Loucy (cell line): ENCODE results near the gene ESAM.

Experiments used
- H2AFZ ChIP-seq: fragments of 200-600 bp; sonication (generic); 2 replicates; pipeline ENCODE4 v1.6.0; 2016; ENCODE audit warnings: antibody characterized with exemption, mild to moderate bottlenecking, low read length, moderate library complexity
- H3F3A ChIP-seq: fragments of 200-600 bp; 2 replicates; pipeline ENCODE4 v1.6.0; 2016; ENCODE audit warnings: antibody characterized with exemption, low read depth, mild to moderate bottlenecking
- H3K27me3 ChIP-seq: fragments of 200-600 bp; sonication (generic); 2 replicates; pipeline ENCODE4 v1.6.1; 2014; ENCODE audit warnings: low read length, mild to moderate bottlenecking; ENCODE audit not compliant: insufficient read depth, poor library complexity, severe bottlenecking
- H3K36me3 ChIP-seq: fragments of 200-600 bp; sonication (generic); 2 replicates; pipeline ENCODE4 v1.6.1; 2016; ENCODE audit warnings: low read length; ENCODE audit not compliant: insufficient read depth
- H3K4me1 ChIP-seq: fragments of 200-600 bp; sonication (generic); 2 replicates; pipeline ENCODE4 v1.5.1; 2014; ENCODE audit warnings: low read length, mild to moderate bottlenecking; ENCODE audit not compliant: insufficient read depth, poor library complexity, severe bottlenecking
- H3K4me2 ChIP-seq: fragments of 200-600 bp; sonication (generic); 2 replicates; pipeline ENCODE4 v1.6.0; 2014; ENCODE audit warnings: antibody characterized with exemption, low read length, low read depth, mild to moderate bottlenecking; ENCODE audit not compliant: poor library complexity, severe bottlenecking
- H3K4me3 ChIP-seq: fragments of 200-600 bp; sonication (generic); 2 replicates; pipeline ENCODE4 v1.5.1; 2014; ENCODE audit warnings: low read length, mild to moderate bottlenecking, mixed read lengths; ENCODE audit not compliant: poor library complexity, severe bottlenecking
- H3K79me2 ChIP-seq: fragments of 200-600 bp; sonication (generic); 2 replicates; pipeline ENCODE4 v1.6.1; 2014; ENCODE audit warnings: low read length; ENCODE audit not compliant: insufficient read depth
- H3K9ac ChIP-seq: fragments of 200-600 bp; sonication (generic); 2 replicates; pipeline ENCODE4 v1.6.0; 2014; ENCODE audit warnings: mild to moderate bottlenecking, low read depth, low read length, moderate library complexity; ENCODE audit not compliant: poor library complexity, severe bottlenecking
- H3K9me2 ChIP-seq: fragments of 200-600 bp; sonication (generic); replicated peaks from 2 replicates; pipeline ENCODE4 v1.6.1; 2016; ENCODE audit warnings: low read depth, low read length, mixed read lengths
- H3K9me3 ChIP-seq: fragments of 200-600 bp; sonication (generic); 2 replicates; pipeline ENCODE4 v1.6.1; 2014; ENCODE audit warnings: mild to moderate bottlenecking, antibody characterized with exemption, low read length, low read depth; ENCODE audit not compliant: insufficient read depth
- H4K20me1 ChIP-seq: fragments of 200-600 bp; sonication (generic); 2 replicates; pipeline ENCODE4 v1.6.0; 2014; ENCODE audit warnings: antibody characterized with exemption, low read length, mild to moderate bottlenecking; ENCODE audit not compliant: insufficient read depth, poor library complexity, severe bottlenecking
- CTCF ChIP-seq: fragments of 200-600 bp; sonication (generic); conservative IDR thresholded peaks from 2 replicates; pipeline ENCODE4 v1.5.1; 2014; ENCODE audit warnings: mild to moderate bottlenecking, antibody characterized with exemption, low read length
- EZH2phosphoT487 ChIP-seq: fragments of 200-600 bp; IDR thresholded peaks from 2 replicates; pipeline ENCODE4 v1.6.1; 2018; ENCODE audit warnings: antibody characterized with exemption, mild to moderate bottlenecking, moderate library complexity, borderline replicate concordance

ESAM gene

GRCh38 chr11:124738713-124739478 lies 23.2 kb downstream of the ESAM start:
- H3K4me2 ChIP-seq = peak overlapping the region; percentile 62
- H3K4me3 ChIP-seq = peak overlapping the region; percentile 74
- no peaks in the 10 kb centered on the region for H3K27me3 ChIP-seq
- peaks cover 3% of the 10 kb centered on the region for H4K20me1 ChIP-seq
- H3K36me3 ChIP-seq = no peaks in the 10 kb centered on the region
- no peaks in the 10 kb centered on the region for H3K9me2 ChIP-seq
- H3K79me2 ChIP-seq = no peaks in the 10 kb centered on the region
- TF ChIP-seq EZH2phosphoT487 (no peak), CTCF (no peak)
- H3K9ac ChIP-seq = no peak overlapping the region
- no peaks in the 10 kb centered on the region for H3K9me3 ChIP-seq
- H3K4me1 ChIP-seq = peaks cover 26% of the 10 kb centered on the region
- H2AFZ ChIP-seq = peak overlapping the region; percentile 78; the same call in 1 of the 2 replicates
- no peaks in the 10 kb centered on the region for H3F3A ChIP-seq

GRCh38 chr11:124737638-124738305 lies 24.3 kb downstream of the ESAM start:
- no peaks in the 10 kb centered on the region for H3F3A ChIP-seq
- no peak overlapping the region for H2AFZ ChIP-seq
- H3K4me2 ChIP-seq = no peak overlapping the region
- H3K27me3 ChIP-seq = no peaks in the 10 kb centered on the region
- TF ChIP-seq EZH2phosphoT487 (no peak), CTCF (no peak)
- H3K9me3 ChIP-seq = no peaks in the 10 kb centered on the region
- no peak overlapping the region for H3K4me3 ChIP-seq
- H3K4me1 ChIP-seq = peaks cover 28% of the 10 kb centered on the region
- H3K9ac ChIP-seq = no peak overlapping the region
- no peaks in the 10 kb centered on the region for H3K9me2 ChIP-seq
- H3K79me2 ChIP-seq = no peaks in the 10 kb centered on the region
- no peaks in the 10 kb centered on the region for H3K36me3 ChIP-seq
- peaks cover 3% of the 10 kb centered on the region for H4K20me1 ChIP-seq

DNA sequence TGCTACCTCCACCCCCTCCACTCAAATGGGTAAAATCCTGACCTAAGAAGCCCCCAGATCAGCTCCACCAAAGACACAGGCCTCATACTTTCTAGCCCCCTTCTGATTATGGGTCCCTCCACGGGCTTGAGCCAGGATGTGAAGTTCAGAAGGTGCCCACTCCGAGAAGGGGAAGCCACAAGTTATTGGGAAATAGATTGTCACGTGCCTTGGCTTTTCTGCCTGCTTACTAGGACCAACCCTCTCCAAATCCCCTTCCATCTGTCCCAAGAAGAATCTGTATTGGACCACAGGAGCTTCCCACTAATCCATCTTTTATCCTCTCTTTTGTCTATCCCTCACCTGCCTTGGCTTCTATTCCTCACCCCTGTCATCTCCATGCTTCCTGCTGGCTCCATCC lies 25.4 kb downstream of the ESAM start:
- Histone ChIP-seq H2AFZ (no peak overlapping the region), H3F3A (no peaks in the 10 kb centered on the region), H3K9ac (no peak overlapping the region), H3K4me1 (peaks cover 37% of the 10 kb centered on the region), H3K9me2 (no peaks in the 10 kb centered on the region), H3K27me3 (no peaks in the 10 kb centered on the region), H4K20me1 (peaks cover 3% of the 10 kb centered on the region), H3K79me2 (no peaks in the 10 kb centered on the region), H3K9me3 (no peaks in the 10 kb centered on the region), H3K36me3 (no peaks in the 10 kb centered on the region), H3K4me3 (no peak overlapping the region), H3K4me2 (no peak overlapping the region)
- TF ChIP-seq EZH2phosphoT487 (no peak), CTCF (no peak)
